Natural killer cell treated with Interleukin-12 subunit alpha and Interleukin-12 subunit beta and Interleukin-15 and Interleukin-18, amount 100 ng/mL, for 72 hours (primary cell): ENCODE measurements around the gene PIK3C2G. TPM values are rescaled to one million over a fixed set of nuclear protein-coding genes. Genes with fewer than 3 reads are reported as not detected.

Source experiments
- ATAC-seq, 2 donors: fragments of 150-1000 bp; cut with Tn5 transposase in 1 of 2; sonication (Bioruptor Pico), chemical (Tn5 transposase) in 1 of 2; 2 replicates each; pipeline ENCODE4 v1.10.0; 2021
- DNase-seq: peaks from one replicate; pipeline ENCODE4 v3.0.0; 2022; ENCODE audit warnings: low spot score
- H3K27ac Mint-ChIP-seq, 2 donors: 1 replicate in 1 of 2; 2 replicates in 1 of 2; pipeline ENCODE4 v1.8.0; 2022; ENCODE audit warnings: mixed read lengths in 2 of 2, mild to moderate bottlenecking in 1 of 2, moderate library complexity in 1 of 2
- H3K27me3 Mint-ChIP-seq, 2 donors: 1 replicate in 1 of 2; 2 replicates in 1 of 2; pipeline ENCODE4 v1.8.0; 2022; ENCODE audit warnings: mixed read lengths in 2 of 2
- H3K36me3 Mint-ChIP-seq: one replicate; pipeline ENCODE4 v1.8.0; 2022; ENCODE audit warnings: mixed read lengths
- H3K4me1 Mint-ChIP-seq, 2 donors: 1 replicate in 1 of 2; 2 replicates in 1 of 2; pipeline ENCODE4 v1.8.0; 2022; ENCODE audit warnings: low read depth in 2 of 2, mixed read lengths in 2 of 2, mild to moderate bottlenecking in 1 of 2
- H3K4me3 Mint-ChIP-seq: one replicate; pipeline ENCODE4 v1.8.0; 2022; ENCODE audit warnings: mixed read lengths
- H3K9me3 Mint-ChIP-seq: 2 replicates; pipeline ENCODE4 v1.8.0; 2022; ENCODE audit warnings: mixed read lengths
- total RNA-seq, 2 donors: library from RNA; stranded (reverse); gene quantifications; one replicate each; pipeline ENCODE4 v1.2.3, GENCODE V29; 2022

Gene PIK3C2G
- total RNA-seq, 2 donors from 2014 or later = not detected

GRCh38 chr12:18424857-18425256 is 163.5 kb downstream of the PIK3C2G start:
- no peaks in the 10 kb centered on the region for H3K4me1 Mint-ChIP-seq
- no peak overlapping the region for H3K4me3 Mint-ChIP-seq
- DNase-seq (no peak), ATAC-seq (no peak)
- no peak overlapping the region for H3K27ac Mint-ChIP-seq
- H3K9me3 Mint-ChIP-seq = peaks cover 7% of the 10 kb centered on the region
- H3K36me3 Mint-ChIP-seq = peaks cover 4% of the 10 kb centered on the region
- H3K27me3 Mint-ChIP-seq = no peaks in the 10 kb centered on the region

GRCh38 chr12:18427520-18427919 is 166.2 kb downstream of the PIK3C2G start:
- Mint-ChIP-seq H3K27ac (no peak overlapping the region), H3K4me3 (no peak overlapping the region), H3K27me3 (no peaks in the 10 kb centered on the region), H3K4me1 (no peaks in the 10 kb centered on the region), H3K36me3 (peaks cover 4% of the 10 kb centered on the region), H3K9me3 (peaks cover 7% of the 10 kb centered on the region)
- DNase-seq = no peak
- no peak for ATAC-seq

GRCh38 chr12:18428416-18428815 is 167.1 kb downstream of the PIK3C2G start:
- ATAC-seq (no peak), DNase-seq (no peak)
- Mint-ChIP-seq H3K9me3 (peaks cover 4% of the 10 kb centered on the region), H3K27ac (no peak overlapping the region), H3K27me3 (no peaks in the 10 kb centered on the region), H3K4me3 (no peak overlapping the region), H3K4me1 (no peaks in the 10 kb centered on the region), H3K36me3 (peaks cover 4% of the 10 kb centered on the region)

DNA sequence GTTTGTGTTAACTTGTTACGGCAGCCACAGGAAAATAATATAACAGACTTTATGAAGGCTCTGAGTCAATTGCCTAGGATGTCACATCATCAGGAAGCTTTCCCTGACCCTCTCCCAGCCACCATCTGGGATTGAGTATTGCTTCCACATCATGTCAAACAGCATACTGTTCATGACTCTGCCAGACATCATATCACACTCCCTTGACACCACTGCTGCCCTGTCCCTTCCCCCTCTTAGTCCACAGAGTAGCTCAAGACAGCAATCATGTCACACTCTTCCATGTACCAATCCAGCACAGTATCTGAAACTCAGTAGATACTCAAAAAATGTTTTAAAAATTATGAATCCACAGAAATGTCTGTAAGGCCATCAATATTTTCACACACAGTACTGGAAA is 168.0 kb downstream of the PIK3C2G start:
- ATAC-seq (no peak), DNase-seq (no peak)
- Mint-ChIP-seq H3K4me1 (no peaks in the 10 kb centered on the region), H3K27me3 (no peaks in the 10 kb centered on the region), H3K36me3 (peaks cover 4% of the 10 kb centered on the region), H3K4me3 (no peak overlapping the region), H3K27ac (no peak overlapping the region), H3K9me3 (peaks cover 4% of the 10 kb centered on the region)

DNA sequence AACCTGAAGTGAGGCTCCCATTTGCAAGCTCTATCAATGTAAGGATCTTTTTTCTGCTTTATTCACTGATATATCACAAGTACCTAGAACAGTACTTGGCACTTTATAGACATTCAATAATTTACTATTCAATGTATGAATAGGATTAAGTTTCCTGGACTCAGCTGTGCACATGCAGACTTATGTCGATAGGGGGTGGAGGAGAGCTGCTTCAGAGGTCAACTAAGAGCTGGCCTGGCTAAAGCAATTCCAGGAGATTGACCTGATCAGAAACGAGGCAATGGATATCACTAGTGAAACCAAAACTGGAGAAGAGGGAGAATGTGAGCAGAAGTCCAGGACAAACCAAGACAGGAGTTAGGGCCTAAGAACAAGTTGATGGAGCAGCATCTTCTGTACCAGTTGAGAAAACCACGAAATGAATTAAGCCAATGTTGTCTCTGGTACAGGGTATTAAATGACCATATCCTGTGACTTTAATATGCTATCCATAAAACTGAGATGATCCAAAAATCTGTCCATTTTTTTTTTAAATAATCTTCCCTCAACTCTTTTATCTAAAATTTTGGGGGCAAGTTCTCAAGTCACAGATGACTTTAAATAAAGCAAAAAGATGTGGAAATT is 169.2 kb downstream of the PIK3C2G start:
- DNase-seq (no peak), ATAC-seq (no peak)
- peaks cover 4% of the 10 kb centered on the region for H3K9me3 Mint-ChIP-seq
- H3K4me3 Mint-ChIP-seq = no peak overlapping the region
- H3K27ac Mint-ChIP-seq = no peak overlapping the region
- no peaks in the 10 kb centered on the region for H3K36me3 Mint-ChIP-seq
- no peaks in the 10 kb centered on the region for H3K4me1 Mint-ChIP-seq
- H3K27me3 Mint-ChIP-seq = no peaks in the 10 kb centered on the region

DNA sequence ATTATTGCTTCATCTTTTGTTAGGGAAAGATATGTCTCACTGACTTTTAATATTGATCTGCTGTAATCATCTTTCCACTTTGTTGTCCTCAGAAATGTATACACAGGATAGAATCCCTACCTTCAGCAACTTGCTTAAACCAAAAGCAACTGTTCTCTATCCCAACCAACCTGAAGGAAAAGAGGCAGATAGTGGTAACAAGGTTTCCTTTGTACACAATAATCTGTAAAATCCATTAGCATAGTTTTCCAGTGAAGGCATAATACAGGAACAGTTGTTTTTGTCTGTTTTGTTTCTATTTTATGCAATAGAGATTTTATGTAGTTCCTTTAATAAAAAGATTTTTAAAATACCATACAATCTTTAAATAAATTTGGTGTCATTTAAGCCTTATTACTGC is 170.5 kb downstream of the PIK3C2G start:
- H3K9me3 Mint-ChIP-seq = peaks cover 6% of the 10 kb centered on the region
- H3K4me3 Mint-ChIP-seq = no peak overlapping the region
- H3K27me3 Mint-ChIP-seq = no peaks in the 10 kb centered on the region
- no peak overlapping the region for H3K27ac Mint-ChIP-seq
- H3K36me3 Mint-ChIP-seq = no peaks in the 10 kb centered on the region
- DNase-seq (no peak), ATAC-seq (no peak)
- no peaks in the 10 kb centered on the region for H3K4me1 Mint-ChIP-seq

DNA sequence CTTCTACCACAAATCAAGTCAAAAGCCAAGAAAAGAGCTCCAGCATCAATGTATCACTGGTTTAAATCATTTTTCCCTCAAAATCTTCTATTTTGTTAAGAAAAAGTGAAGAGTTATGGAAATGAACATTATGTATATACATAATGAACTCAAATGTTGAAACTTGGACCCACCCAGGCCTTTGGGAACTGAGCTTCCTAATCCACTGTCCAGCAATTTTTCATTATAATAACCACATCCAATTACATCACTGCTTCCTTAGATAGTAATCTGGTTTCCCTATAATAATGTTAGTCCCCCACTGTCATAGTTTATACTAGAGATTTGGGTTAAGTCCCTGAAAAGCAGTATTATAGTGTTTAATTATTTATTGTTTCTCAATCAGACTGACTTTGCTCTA is 170.9 kb downstream of the PIK3C2G start:
- Mint-ChIP-seq H3K36me3 (no peaks in the 10 kb centered on the region), H3K9me3 (peaks cover 6% of the 10 kb centered on the region), H3K4me3 (no peak overlapping the region), H3K27me3 (no peaks in the 10 kb centered on the region), H3K27ac (no peak overlapping the region), H3K4me1 (no peaks in the 10 kb centered on the region)
- no peak for DNase-seq
- ATAC-seq = no peak

GRCh38 chr12:18436170-18436569 is 174.9 kb downstream of the PIK3C2G start:
- ATAC-seq = no peak
- no peaks in the 10 kb centered on the region for H3K27me3 Mint-ChIP-seq
- DNase-seq = no peak
- no peak overlapping the region for H3K27ac Mint-ChIP-seq
- H3K36me3 Mint-ChIP-seq = no peaks in the 10 kb centered on the region
- H3K9me3 Mint-ChIP-seq = peaks cover 6% of the 10 kb centered on the region
- H3K4me3 Mint-ChIP-seq = no peak overlapping the region
- H3K4me1 Mint-ChIP-seq = no peaks in the 10 kb centered on the region

- DNase-seq = no peak
- no peak overlapping the region for H3K27ac Mint-ChIP-seq
- no peak for ATAC-seq
- H3K9me3 Mint-ChIP-seq = peaks cover 11% of the 10 kb centered on the region
- no peak overlapping the region for H3K4me3 Mint-ChIP-seq
- H3K4me1 Mint-ChIP-seq = no peaks in the 10 kb centered on the region
- H3K36me3 Mint-ChIP-seq = no peaks in the 10 kb centered on the region
- H3K27me3 Mint-ChIP-seq = no peaks in the 10 kb centered on the region
Observed at GRCh38 chr12:18439541-18439940, 178.2 kb downstream of the PIK3C2G start.

DNA sequence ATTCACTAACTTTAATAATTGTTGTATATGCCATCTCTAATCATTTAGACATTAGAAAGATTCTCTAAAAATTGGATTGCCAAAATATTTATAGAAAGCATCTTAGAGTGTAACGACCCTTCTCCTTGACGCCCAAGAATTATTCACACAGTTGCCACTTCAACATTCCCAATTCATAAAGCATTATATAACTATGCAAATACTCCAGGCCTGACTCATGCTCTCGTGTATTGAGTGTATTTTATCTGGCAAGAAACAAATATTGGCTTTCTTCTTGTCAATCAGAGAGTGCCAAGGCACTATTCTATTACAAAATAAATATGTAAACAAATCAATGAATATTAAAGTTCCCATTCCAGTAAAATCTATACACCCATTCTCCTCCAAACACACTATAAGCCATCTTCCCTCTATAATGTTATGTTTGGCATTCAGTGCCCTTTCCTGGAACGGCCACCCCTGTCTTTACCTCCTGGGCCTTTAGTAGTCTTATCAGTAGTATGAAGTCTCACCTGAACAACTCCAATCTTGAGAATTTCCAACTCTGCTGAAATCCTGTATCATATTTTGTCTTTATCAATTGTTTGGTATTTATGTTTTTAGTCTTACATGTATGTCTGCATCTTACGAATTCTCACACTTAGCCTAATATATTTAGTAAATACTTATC is 182.6 kb downstream of the PIK3C2G start:
- ATAC-seq (no peak), DNase-seq (no peak)
- H3K9me3 Mint-ChIP-seq = peaks cover 5% of the 10 kb centered on the region
- no peak overlapping the region for H3K27ac Mint-ChIP-seq
- H3K4me3 Mint-ChIP-seq = no peak overlapping the region
- no peaks in the 10 kb centered on the region for H3K27me3 Mint-ChIP-seq
- H3K36me3 Mint-ChIP-seq = no peaks in the 10 kb centered on the region
- no peaks in the 10 kb centered on the region for H3K4me1 Mint-ChIP-seq

DNA sequence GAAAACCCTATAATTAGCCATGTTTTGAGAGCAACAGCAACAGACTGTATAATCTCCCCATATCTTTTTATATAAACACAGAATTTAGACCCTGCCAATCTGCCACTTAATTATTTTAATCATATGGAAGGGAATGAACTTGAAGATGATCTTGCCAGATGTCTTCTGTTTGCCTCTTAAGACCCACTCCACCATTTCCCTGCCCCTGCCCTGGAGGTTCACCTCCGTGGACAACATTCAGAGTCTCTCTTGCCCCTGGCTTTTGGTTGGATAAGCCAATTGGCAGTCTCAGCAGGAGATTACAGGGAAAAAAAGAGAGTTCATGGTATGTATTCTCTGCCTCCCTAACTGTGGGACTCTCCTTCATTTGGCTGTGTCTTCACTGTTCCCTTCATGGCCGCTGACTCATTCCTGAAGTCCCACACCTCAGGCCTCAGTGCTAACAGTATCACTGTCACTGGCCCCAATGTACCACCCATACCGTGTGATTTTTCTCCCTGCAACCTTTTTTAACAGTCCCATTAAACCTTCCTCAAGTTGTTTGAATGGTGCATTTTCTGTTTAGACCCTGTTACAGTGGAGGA is 184.8 kb downstream of the PIK3C2G start:
- Mint-ChIP-seq H3K4me1 (no peaks in the 10 kb centered on the region), H3K9me3 (peaks cover 8% of the 10 kb centered on the region), H3K27ac (no peak overlapping the region), H3K4me3 (no peak overlapping the region), H3K36me3 (no peaks in the 10 kb centered on the region), H3K27me3 (no peaks in the 10 kb centered on the region)
- ATAC-seq = no peak
- no peak for DNase-seq

GRCh38 chr12:18454330-18454729 is 193.0 kb downstream of the PIK3C2G start:
- no peak for ATAC-seq
- H3K4me1 Mint-ChIP-seq = no peaks in the 10 kb centered on the region
- DNase-seq = no peak
- H3K27me3 Mint-ChIP-seq = no peaks in the 10 kb centered on the region
- peaks cover 23% of the 10 kb centered on the region for H3K9me3 Mint-ChIP-seq
- no peak overlapping the region for H3K4me3 Mint-ChIP-seq
- H3K36me3 Mint-ChIP-seq = peaks cover 4% of the 10 kb centered on the region
- H3K27ac Mint-ChIP-seq = no peak overlapping the region

GRCh38 chr12:18456344-18456743 is 195.0 kb downstream of the PIK3C2G start:
- no peak overlapping the region for H3K4me3 Mint-ChIP-seq
- DNase-seq (no peak), ATAC-seq (no peak)
- H3K27me3 Mint-ChIP-seq = no peaks in the 10 kb centered on the region
- H3K4me1 Mint-ChIP-seq = no peaks in the 10 kb centered on the region
- H3K27ac Mint-ChIP-seq = no peak overlapping the region
- peaks cover 18% of the 10 kb centered on the region for H3K9me3 Mint-ChIP-seq
- H3K36me3 Mint-ChIP-seq = peaks cover 4% of the 10 kb centered on the region

GRCh38 chr12:18457362-18457761 is 196.0 kb downstream of the PIK3C2G start:
- Mint-ChIP-seq H3K9me3 (peaks cover 14% of the 10 kb centered on the region), H3K27me3 (no peaks in the 10 kb centered on the region), H3K4me3 (no peak overlapping the region), H3K36me3 (peaks cover 4% of the 10 kb centered on the region), H3K27ac (no peak overlapping the region), H3K4me1 (no peaks in the 10 kb centered on the region)
- ATAC-seq (no peak), DNase-seq (no peak)
